GM19467 (cell line): Measurements from ENCODE around the gene ARPC1A.
A peak's percentile ranks its signal among the peaks of the same experiment; 100 is the strongest.
"Not testable (repeated sequence)": the region's sequence is repeated elsewhere in the genome, so short reads cannot be mapped to it uniquely, and the experiment has no call there.

Source experiments
- ATAC-seq: cut with Tn5 transposase; IDR thresholded peaks from one replicate; pipeline ENCODE4 v1.9.1; 2021; ENCODE audit warnings: mild to moderate bottlenecking, moderate library complexity; ENCODE audit not compliant: unreplicated experiment

The ARPC1A gene

GRCh38 chr7:99368750-99369389 lies 43.2 kb downstream of the ARPC1A start:
- no peak for ATAC-seq

GRCh38 chr7:99369767-99370391 lies 44.2 kb downstream of the ARPC1A start:
- no peak for ATAC-seq

DNA sequence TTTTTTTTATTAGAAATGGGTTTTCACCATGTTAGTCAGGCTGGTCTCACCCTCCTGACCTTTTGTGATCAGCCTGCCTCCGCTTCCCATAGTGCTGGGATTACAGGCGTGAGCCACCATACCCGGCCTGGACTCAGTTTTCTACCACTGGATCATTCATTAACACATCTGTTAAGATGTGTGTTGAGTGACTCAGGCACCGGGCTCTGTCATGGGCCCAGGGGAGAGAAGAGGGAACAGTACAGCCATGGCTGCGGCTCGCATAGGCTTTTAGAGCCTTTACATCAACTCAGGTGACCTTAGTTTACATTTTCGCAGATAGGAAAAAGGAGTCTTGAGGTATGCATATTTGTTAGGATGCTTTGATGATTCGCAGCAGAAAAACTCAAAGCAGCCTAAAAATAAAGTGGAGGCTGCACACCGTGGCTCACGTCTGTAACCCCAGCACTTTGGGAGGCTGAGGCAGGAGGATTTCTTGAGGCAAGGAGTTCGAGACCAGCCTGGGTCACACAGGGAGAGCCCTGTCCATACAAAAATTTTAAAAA lies 45.8 kb downstream of the ARPC1A start:
- ATAC-seq, result no peak

DNA sequence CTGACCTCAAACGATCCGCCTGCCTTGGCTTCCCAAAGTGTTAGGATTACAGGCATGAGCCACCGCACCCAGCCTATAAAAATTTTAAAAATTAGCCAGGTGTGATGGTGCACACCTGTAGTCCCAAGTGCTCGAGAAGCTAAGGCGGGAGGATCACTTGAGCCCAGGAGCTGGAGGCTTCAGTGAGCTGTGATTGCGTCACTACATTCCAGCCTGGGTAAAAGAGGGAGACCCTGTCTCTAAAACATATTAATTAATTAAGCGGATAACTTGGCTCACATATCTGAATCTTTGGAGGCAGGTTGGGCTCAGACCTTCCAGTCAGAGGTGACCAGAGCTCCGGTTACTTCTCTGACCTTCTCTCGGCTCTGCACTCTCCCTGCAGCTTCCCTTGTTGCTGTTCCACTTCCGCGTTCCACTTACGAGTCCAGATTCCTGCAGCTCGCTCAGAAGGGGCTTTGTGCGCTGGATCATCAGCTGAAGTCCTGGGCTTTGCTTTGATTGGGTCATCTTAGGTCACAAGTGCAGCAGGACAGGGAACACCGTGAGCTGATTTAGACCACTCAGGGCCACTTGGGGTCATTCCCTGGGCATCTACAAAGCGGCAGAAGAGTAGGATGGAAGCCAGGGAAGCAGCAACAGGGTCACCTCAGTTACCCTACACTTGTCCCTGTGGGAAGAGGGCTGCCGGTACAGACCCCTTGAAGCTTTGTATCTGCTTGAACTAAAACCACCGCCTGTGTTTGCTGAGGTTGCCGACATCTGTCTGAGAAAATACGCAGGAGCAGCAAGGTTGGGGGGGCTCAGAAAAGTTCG lies 46.8 kb downstream of the ARPC1A start:
- ATAC-seq, result no peak

GRCh38 chr7:99373091-99374066 lies 47.7 kb downstream of the ARPC1A start:
- ATAC-seq, result no peak

GRCh38 chr7:99374111-99375064 lies 48.7 kb downstream of the ARPC1A start, which contains the start of gene ARPC1B:
Gene ARPC1B, plus strand, starts transcription at chr7:99374730. Its CDS starts 10,985 bp downstream, at chr7:99385715.
- ATAC-seq, result peak; percentile 42

DNA sequence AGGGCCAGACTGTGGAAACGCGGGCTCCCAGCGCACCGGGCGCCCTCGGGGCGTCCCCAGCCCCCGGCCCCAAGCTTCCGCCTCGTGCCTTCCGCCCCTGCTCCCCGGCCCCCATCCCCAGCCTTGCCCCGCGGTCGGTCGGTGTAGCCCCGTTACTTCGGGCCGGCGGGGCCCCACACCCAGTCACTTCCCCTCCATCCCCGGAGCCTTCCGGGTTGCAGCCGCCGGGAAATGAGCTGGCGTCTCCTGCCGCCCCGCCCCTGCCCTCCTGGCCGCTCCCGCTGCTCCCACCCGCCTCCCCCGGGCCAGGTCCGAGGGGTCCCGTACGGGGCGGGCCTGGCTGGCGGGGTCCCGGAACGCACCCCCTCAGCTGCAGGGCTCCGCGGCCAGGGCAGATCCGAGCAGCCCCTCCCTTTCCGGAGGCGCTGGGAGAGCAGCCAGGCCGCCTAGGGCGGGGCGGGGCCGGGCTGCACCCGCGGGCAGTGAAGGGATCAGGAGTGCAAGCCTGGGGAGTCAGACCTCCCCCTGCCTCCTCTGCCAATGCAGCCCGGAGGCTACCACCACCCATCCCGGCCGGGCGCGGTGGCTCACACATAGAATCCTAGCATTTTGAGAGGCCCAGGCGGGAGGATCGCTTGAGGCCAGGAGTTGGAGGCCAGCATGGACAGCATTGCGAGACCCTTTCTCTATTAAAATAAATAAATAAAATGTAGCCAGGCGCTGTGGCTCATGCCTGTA lies 49.5 kb downstream of the ARPC1A start:
- ATAC-seq, result peak; percentile 31

DNA sequence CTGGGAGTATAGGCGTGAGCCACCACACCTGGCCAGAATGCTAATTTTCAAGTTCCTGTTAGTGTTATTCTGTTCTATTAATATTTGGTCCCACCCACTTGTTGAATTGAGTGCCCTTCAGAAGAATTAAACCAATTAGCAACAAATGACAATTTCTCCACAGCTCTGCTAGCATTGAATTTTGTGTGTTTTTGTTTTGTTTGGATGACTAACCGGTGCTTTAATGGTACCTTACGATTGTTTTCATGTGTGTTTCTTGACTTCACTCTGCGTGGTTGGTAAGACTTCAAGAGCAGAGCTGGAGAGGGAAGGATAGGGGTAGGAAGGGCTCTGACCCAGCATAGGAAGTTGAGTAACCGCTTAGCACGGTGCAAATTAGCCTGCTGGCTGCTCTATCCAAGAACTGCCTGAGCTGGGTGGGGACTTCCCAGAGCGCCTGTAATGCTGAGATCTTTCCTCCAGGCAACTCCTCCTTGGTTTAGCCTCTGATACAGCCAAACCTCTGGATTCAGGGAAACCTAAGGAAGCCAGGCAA lies 53.4 kb downstream of the ARPC1A start:
- ATAC-seq, result no peak

GRCh38 chr7:99379693-99380031 lies 54.0 kb downstream of the ARPC1A start:
- ATAC-seq, result not testable (repeated sequence)

DNA sequence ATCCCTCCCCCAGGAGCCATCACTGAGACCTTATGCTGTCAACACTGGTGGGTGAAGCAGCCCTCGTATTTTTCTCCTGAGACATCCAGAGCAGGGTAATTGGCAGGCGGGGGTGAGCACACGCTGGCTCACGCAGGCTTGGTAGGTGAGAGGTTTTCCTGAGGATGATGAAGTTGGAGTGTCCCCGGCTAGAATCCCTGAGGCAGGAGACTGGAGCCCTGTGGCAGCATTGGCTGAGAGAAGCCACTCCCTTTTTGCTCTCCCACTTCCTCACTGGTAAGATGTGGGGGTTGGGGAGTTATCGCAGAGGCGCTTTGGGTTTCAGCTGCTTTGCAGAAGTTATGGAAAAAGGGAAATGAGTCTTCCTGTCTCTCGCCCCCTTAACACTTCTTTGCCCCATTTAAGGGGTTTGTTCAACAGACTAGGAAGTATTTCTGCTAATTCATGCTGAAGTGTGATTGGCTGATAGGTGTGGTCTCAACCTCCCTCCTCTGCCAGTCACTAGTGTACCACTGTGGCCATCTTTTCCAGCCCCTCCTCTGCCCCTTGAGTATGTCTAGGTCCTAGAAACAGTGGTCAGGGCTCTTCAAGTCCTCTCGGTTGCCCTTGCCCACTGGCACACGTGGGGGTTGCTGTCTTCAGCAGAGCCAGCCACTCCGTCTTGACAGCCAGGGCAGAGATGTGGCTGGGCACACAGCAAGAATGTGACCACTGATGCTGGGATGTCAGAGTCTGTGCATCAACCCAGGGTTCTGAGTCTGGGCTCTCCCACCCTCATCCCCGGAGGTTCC lies 54.5 kb downstream of the ARPC1A start:
- peak; percentile 41 for ATAC-seq

DNA sequence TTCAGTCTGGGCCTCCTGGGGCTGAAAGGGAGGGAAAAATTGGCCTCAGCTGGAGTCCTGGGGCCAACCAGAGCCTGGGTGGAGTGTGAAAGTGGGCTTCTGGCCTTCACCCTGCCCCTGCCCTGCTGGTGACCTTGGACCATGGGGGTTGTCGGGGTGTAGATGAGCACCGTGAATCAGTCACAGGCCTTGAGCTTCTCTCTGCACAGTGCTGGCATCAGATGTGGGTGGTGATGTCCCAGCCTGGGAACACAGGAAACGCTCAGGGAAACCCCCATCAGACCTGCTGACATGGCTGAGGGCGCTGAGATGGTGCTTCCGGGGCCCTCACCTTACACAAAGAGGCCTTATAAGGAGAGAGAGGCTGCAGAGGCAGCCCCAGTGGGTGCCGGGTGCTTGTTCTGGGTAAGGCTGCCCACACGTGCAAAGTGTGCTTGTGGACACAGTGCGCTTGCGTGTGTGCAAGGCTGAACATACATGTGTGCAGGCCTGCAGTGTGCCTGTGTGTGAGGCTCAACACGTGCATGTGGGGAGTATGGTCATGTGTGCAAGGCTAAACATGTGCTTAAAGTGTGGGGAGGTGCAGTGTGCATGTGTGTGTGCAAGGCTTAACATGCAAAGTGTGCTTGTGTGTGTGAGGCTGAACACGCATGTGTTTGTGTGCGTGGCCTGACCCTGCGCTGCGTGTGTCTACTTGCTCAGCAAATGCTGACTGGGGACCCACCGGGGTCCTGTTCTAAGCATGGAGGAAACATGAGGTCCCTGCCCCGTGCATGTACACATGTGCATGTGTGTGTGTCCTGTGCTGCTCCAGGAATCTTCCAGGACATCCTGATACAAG lies 55.3 kb downstream of the ARPC1A start:
- ATAC-seq, result peak; percentile 74

GRCh38 chr7:99381664-99382075 lies 56.0 kb downstream of the ARPC1A start:
- no peak for ATAC-seq

- no peak for ATAC-seq
These were observed 57.5 kb downstream of the ARPC1A start for GRCh38 chr7:99383203-99383602.

GRCh38 chr7:99383791-99384370 lies 58.2 kb downstream of the ARPC1A start:
- no peak for ATAC-seq

- ATAC-seq, result no peak
These were observed 58.8 kb downstream of the ARPC1A start for GRCh38 chr7:99384523-99384922.

GRCh38 chr7:99385564-99385963 lies 59.9 kb downstream of the ARPC1A start:
- no peak for ATAC-seq
